Renal cortical epithelial cell (primary cell): ENCODE measurements around the gene PPFIA4. TPM values are rescaled to one million over a fixed set of nuclear protein-coding genes. Genes with fewer than 3 reads are reported as not detected.
A peak's percentile ranks its signal among the peaks of the same experiment; 100 is the strongest.

Experiments used
- DNase-seq: peaks from one replicate; pipeline ENCODE4 v3.0.0-alpha.2; 2011; ENCODE audit warnings: low read depth
- total RNA-seq: library from RNA; depleted of rRNA; stranded (reverse); fragments of >200 nt; gene quantifications from 2 replicates; pipeline ENCODE4 v1.2.3, GENCODE V29; 2014

PPFIA4 gene
- total RNA-seq, 1 donor from 2014 or later = 12.4 TPM

GRCh38 chr1:203082571-203083462, 56.5 kb downstream of the PPFIA4 start:
- no peak for DNase-seq

DNA sequence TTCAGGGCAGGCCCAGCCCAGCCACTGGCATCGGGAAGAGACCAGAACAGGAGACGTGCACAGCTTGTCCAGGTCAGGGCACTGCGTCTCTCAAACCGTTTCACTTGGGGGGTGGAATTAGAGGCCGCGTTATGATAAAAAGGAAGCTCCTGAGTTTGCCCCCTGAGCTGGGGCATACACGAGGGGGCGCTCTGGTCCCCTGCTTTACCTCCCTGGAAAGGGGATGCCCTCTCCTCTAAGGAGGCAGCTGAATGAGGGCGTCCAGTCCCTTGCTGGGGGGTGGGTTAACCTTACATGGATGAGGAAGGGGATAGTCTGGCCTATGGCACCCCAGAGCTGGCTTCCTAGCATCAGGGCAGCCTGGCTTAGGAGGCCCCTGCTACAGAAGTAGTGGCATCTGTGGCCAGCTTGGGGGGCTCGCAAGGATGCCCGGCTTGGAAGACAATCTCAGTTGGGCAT, 57.2 kb downstream of the PPFIA4 start:
- no peak for DNase-seq

DNA sequence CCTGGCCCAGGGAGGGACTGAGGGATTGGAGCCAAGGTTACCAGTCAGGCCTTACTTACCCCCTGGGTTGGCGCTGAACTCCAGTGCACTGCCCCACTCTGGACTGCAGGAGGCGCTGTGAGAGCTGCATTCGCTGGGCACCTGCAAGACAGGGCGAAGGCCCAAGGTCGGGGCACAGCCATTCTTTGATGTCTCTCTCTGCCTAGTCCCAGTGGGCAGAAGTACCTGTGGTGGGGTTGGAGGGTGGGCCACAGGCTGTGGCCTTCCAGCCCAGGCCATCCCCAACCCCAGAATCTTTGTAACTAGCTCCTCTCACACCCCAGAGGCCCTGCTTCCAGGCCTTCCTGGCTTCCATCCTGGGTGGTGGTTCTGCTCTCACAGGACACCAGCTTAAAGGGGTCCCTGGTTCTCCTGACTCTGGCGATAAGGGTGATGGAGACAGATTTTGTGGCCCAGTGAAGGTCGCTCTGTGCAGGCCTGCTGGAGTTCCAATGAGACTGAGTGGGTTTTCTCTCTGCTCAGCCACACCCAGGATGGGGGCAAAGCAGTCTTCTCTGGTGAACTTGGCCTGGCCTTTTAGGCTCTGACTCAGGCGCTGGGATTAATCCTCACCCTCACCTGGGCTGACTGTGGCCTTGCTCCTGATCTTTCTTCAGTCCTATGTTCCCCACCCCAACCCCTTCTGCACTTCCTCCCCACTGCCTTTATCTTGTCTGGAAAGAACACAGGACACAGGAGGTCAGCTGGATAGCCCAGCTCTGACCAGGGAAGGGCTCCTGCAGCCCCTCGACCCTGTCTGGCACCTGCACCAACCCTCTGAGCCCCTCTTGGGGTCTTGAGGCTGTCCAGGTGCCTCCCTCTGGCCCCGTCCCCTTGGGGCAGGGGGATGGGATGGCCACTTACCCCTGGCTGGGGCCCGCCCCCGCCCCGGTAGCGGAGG, 58.6 kb downstream of the PPFIA4 start:
- DNase-seq = no peak

DNA sequence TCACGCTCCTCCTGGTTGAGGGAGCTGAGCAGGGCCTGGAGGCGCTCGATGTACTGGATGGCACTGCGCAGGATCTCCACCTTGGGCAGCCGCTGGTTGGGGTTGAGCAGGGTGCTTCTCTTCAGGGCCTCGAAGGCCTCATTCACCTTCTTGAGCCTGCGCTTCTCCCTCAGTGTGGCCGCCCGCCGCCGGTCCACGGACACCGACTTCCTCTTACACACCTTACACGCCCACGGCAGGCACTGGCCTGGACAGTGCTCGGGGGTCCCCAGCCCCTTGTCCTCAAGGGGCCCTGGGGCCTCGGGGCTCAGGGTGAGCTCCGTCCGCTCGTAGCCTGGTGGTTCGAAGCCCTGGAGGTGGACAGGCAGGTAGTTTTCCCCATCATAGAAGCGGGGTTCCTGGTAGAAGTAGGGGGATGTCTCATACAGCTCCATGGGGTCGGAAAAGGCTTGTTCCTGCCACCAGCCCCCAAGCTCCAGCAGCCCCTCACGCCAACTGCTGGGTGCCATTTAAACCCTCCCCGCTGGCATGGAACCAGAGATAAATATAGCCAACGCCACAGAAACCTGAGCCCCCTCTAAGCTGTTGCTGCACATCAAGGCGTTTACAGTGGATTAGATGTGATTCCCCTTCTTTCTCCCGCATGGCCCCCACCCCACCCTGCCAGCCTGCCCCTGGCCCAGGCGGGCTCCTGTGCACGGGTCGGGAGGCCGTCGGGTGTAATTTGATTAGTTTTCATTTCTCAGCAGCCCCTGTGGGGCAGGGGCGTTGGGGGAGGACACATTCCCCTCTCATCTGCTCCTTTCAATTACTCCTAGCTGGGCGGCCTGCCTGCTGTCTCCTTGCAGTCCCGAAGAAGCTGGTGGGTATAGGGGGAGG, 59.5 kb downstream of the PPFIA4 start, which contains the start of gene MYOG:
MYOG (minus strand) TSS at position 485 of the 879 bp plus-strand sequence; CDS start at position 434, 51 bp downstream.
- no peak for DNase-seq

DNA sequence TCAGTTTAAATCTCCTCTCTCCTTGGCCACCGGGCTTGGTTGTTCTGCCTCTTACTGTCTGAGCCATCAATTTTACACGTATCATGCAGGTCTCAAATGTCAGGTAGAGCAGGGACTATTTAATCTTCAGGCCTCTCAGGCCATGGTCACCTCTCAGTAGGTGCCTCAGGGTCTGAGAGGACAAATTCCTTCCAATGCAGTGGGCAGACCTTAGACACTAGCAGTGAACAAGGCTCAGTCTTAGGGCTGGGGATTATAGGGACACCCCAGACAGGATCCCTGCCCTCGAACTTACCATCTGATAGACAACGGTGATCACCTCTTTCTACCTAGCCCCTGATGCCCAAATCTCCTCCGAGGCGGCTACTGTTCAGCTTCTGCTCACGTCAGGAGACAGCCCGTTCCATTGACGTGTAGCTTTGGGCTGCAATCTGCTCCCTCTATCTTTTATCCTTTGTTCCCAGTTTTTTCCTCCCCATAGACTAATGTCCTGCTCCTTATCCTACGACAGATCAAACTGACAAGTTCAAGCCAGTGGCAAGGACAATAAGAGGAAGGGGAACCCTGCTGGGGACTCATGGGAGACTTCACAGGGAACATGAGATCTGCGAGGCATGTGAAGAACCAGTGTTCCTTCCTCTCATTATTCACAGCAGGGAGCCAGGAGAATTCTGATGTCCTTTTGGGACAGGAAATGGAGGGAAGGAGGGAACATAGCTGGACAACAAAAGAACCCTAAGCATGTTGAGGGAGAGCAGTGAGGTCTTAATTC, 60.9 kb downstream of the PPFIA4 start:
- no peak for DNase-seq

- DNase-seq = no peak
Measured at GRCh38 chr1:203088441-203088840, 62.1 kb downstream of the PPFIA4 start.

GRCh38 chr1:203089001-203089650, 62.8 kb downstream of the PPFIA4 start:
- no peak for DNase-seq

DNA sequence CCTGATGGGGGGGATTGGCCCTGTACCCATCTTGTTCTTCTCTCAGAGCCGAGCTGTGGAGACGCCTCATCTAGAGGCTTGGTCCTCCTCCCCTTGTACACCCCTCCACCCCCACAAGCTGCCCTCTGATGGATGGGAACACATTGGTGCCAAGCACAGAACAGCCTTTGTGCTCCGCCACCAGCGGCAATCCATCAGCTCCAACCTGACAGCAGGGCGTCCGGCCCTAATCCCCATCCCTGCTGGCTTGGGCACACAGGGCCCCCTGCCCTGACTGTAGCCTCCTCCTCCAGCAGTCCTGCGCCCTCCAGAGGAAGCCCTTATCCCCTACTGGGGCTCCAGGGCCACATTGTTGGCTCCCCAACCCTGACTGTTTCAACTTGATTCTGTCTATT, 63.4 kb downstream of the PPFIA4 start:
- no peak for DNase-seq

DNA sequence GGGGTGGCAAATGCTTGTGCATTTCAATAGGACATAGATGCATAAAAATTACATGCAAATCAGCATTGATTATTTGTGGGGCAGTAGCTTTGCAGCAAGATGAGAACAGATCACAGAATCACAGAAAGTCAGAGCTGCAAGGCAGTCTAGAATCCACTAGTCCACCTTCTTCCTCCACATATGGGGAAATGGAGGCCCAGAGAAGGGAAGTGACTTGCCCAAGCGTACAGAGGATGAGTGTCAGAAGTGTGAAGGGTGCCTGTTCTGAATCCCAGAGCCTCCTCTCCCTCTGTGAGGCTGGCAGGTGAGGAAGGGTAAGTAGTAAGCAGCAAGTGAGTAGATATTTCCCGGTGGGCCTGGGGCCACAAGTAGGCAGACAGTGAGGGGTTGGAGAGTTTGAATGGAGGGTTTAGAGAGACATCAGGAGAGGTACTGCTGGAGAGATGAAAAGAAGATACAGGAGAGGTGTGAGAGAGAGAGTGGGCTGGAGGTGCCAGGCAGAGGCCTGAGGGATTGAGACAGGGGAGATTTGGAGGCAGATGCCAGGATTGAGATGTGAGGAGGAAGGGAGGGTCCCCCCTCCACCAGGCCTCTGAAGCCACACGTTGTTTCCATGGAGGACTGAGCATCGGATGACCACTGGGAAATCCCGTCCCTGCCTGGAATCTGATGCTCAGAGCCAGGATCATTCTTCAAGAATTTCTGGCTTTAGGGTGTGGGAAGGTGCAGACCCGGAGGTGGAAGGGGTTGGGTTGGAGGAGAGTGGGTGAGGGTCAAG, 64.3 kb downstream of the PPFIA4 start:
- DNase-seq = peak; percentile 9

- no peak for DNase-seq
Measured at GRCh38 chr1:203091199-203091477, 64.8 kb downstream of the PPFIA4 start.

DNA sequence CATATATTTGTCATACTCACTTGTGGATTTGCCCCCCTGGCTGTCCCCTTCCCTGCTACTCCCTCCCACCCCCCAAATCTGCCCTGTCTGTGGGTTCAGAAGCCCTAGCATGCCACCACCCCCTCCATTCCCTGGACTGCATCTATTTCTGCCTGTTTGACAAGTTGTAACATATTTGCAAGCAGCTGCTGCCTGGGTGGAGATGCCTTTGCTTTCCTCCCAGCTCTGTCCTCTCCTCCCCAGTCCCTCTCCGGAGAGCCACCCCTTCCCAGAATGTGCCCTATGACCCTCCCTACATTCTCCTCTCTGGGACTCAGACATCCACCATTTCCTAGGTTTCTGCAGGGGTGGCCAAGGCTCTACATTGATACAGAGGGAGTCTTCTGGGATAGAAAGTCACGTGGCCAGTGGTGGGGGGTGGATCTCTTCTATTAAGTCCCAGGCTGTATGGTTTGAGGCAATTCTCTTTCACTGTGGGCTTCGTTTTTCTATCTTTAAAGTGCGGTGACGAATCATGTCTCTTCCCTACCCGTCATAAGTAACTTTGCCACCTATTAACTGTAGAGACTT, 65.6 kb downstream of the PPFIA4 start:
- DNase-seq = no peak

DNA sequence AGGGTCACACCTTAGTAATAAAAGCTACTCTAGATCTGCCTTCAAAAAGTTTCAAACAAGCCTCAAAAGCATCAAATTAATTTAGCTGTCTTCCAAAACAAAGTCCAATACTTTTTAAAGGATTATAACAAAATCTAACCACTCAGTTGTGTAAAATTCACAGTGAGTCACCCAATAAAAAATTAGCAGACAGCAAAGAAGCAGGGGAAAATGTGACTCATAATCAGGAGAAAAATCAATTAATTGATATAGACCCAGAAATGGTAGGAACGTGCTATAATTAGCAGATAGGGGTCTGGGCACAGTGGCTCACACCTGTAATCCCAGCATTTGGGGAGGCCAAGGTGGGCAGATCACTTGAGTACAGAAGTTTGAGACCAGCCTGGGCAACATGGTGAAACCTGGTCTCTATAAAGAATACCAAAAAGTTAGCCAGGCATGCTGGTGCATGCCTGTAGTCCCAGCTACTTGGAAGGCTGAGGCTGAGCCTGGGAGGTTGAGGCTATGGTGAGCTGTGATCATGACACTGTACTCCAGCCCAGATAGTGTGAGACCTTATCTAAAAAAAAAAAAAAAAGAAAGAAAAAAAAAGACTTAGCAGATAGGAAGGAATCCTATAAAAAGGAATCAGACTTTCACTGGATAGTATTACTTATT, 67.6 kb downstream of the PPFIA4 start:
- DNase-seq = peak; percentile 13

- no peak for DNase-seq
Measured at GRCh38 chr1:203095061-203095690, 68.9 kb downstream of the PPFIA4 start.

DNA sequence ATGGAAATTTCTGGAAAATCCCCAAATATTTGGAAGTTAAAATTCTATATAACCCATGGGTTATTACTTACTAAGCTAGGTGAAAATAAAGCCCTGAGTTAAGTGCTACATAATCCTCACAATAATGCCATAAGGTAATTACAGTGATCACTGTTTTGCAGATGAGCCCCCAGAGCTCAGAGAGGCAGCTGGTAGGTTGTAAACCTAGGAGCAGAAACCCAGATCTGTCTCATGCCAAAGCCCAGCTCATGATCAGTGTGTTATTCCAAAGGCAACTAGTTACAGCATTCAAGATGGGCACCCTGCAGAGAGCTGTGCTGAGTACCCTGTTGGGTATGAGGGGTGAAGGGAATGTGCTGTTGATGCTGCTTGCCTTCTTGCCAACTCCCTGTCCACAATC, 70.3 kb downstream of the PPFIA4 start:
- DNase-seq = no peak

- no peak for DNase-seq
Measured at GRCh38 chr1:203097001-203097400, 70.7 kb downstream of the PPFIA4 start.

DNA sequence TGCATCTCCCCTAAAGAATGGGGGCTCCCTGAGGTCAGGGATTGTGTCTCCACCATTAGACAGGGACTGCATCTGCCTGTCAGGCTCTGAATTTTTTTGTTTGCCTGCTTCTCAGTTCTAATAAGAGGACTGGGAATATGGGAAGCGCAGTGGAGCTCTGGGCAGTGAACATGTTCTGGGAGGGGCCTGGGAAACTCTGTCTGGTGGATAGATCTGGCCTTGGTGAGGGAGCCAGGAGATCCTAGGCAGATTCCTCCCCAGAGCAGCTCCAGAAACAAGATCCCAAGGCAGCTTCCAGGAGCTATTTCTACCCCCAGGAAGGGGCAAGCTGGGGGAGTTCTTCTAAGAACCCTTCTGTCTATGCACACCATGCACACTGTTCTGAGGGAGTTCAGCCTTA, 72.2 kb downstream of the PPFIA4 start:
- no peak for DNase-seq

DNA sequence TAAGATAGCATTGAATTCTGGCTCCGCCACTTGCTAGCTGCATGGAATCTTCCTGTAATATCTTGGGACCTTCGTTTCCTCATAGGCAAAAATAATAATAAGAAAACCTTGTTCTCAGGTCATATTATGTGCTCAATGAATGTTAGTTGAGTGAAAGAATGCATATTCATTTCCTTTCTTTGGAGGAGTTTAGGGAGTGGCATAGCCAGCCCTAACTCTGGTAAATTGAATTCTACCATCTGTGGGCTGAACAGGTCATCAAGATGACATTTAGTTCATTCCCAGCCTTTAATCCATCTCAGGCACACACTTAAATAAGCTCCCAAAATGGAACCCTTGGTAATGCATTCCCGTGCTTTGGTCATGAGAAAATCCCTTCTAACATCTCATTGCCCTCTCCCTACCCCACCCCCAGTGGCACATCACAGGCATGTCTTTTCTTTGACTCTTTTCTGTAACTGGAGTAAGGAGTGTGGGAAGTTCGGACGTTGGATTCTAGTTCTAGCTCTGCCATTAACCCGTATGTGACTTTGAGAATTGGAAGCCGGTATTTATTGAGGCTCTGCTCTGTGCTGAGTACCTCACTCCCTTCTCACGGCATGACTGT, 72.7 kb downstream of the PPFIA4 start:
- DNase-seq = no peak
